Endothelial cell of umbilical vein (primary cell): ENCODE results near the gene BLNK. TPM values are rescaled to one million over a fixed set of nuclear protein-coding genes. Genes with fewer than 3 reads are reported as not detected.

Source experiments
- BruUV-seq: library from RNA; stranded (reverse); fragments of 400-500 nt; replicated peaks from 2 replicates; lab custom pipeline; 2021; lab: Mats Ljungman, UMichigan
- CTCF ChIA-PET: fragments of 300-600, 350-600 bp; sonication (Branson Sonifier 250); formaldehyde crosslinking; loops from one replicate; lab custom pipeline; 2021; ENCODE audit warnings: antibody characterized with exemption, inconsistent platforms; lab: Charles Lee
- POLR2A ChIA-PET: fragments of 300-600, 350-600 bp; sonication (Branson Sonifier 250); formaldehyde crosslinking; loops from one replicate; lab custom pipeline; 2021; ENCODE audit warnings: antibody characterized with exemption, inconsistent platforms; lab: Charles Lee
- DNase-seq: peaks from one replicate; pipeline ENCODE4 v3.0.0-alpha.2; 2011; ENCODE audit warnings: low read depth, low spot score
- FAIRE-seq: peaks from 2 replicates; lab custom pipeline; 2011; peaks lifted over from hg19 to GRCh38; lab: Jason Lieb, UNC
- H2AFZ ChIP-seq: 2 replicates; pipeline ENCODE4 v1.6.0; 2012; ENCODE audit warnings: low read depth, low read length, control low read depth, inconsistent platforms
- H3K27ac ChIP-seq: 2 replicates; pipeline ENCODE4 v1.5.1; 2011; ENCODE audit warnings: low read depth, mild to moderate bottlenecking, control low read depth, low read length, moderate library complexity; ENCODE audit not compliant: insufficient read depth
- H3K27me3 ChIP-seq, 2 experiments: 2 replicates each; pipeline versions ENCODE4 v1.6.0 to v1.6.1; 2011; ENCODE audit warnings: low read length in 2 of 2, mixed read lengths in 1 of 2; ENCODE audit not compliant: control insufficient read depth in 2 of 2, insufficient read depth in 2 of 2
- H3K36me3 ChIP-seq, 2 experiments: 2 replicates in 1 of 2; 3 replicates in 1 of 2; pipeline ENCODE4 v1.5.1; 2011; ENCODE audit warnings: low read length in 2 of 2, mild to moderate bottlenecking in 1 of 2, moderate library complexity in 1 of 2; ENCODE audit not compliant: control insufficient read depth in 2 of 2, insufficient read depth in 2 of 2; ENCODE audit errors: extremely low read depth in 1 of 2
- H3K4me1 ChIP-seq: 3 replicates; pipeline ENCODE4 v1.5.1; 2011; ENCODE audit warnings: mild to moderate bottlenecking, low read length; ENCODE audit not compliant: control insufficient read depth, insufficient read depth; ENCODE audit errors: extremely low read depth
- H3K4me2 ChIP-seq: 2 replicates; pipeline ENCODE4 v1.6.1; 2011; ENCODE audit warnings: low read length, control low read depth, mixed read lengths; ENCODE audit not compliant: insufficient read depth
- H3K4me3 ChIP-seq, 3 experiments: fragments of 200-600 bp in 1 of 3; sonication (generic), shearing (Covaris generic) in 1 of 3; replicated peaks in 1 of 3; 2 replicates each; pipeline ENCODE4 v1.5.1; 2011 to 2016; ENCODE audit warnings: control low read depth in 3 of 3, low read length in 3 of 3, mild to moderate bottlenecking in 2 of 3, inconsistent platforms in 1 of 3, low read depth in 1 of 3, moderate library complexity in 1 of 3; ENCODE audit not compliant: insufficient read depth in 1 of 3
- H3K79me2 ChIP-seq: 2 replicates; pipeline ENCODE4 v1.6.0; 2012; ENCODE audit warnings: low read length, inconsistent platforms; ENCODE audit not compliant: control insufficient read depth, insufficient read depth
- H3K9ac ChIP-seq: replicated peaks from 2 replicates; pipeline ENCODE3; 2011; ENCODE audit warnings: low read length, control low read depth; ENCODE audit not compliant: insufficient read depth; ENCODE audit errors: extremely low read depth
- H3K9me1 ChIP-seq: replicated peaks from 3 replicates; pipeline ENCODE4 v1.6.0; 2011; ENCODE audit warnings: mild to moderate bottlenecking, low read length; ENCODE audit not compliant: control insufficient read depth, insufficient read depth; ENCODE audit errors: extremely low read depth
- H3K9me3 ChIP-seq: replicated peaks from 2 replicates; pipeline ENCODE4 v1.5.1; 2012; ENCODE audit warnings: low read length, inconsistent platforms; ENCODE audit not compliant: control insufficient read depth, insufficient read depth
- H4K20me1 ChIP-seq: replicated peaks from 2 replicates; pipeline ENCODE3; 2011; ENCODE audit warnings: mild to moderate bottlenecking, low read length; ENCODE audit not compliant: control insufficient read depth, insufficient read depth; ENCODE audit errors: extremely low read depth
- EZH2 ChIP-seq: IDR thresholded peaks from 2 replicates; pipeline ENCODE4 v1.6.1; 2012; ENCODE audit warnings: borderline replicate concordance, low read depth, mild to moderate bottlenecking, moderate library complexity, low read length, inconsistent platforms; ENCODE audit not compliant: severe bottlenecking
- FOS ChIP-seq: IDR thresholded peaks from 2 replicates; pipeline ENCODE4 v1.6.1; 2011; ENCODE audit warnings: mild to moderate bottlenecking, low read length, moderate library complexity, borderline replicate concordance; ENCODE audit not compliant: insufficient read depth
- GATA2 ChIP-seq: IDR thresholded peaks from 2 replicates; pipeline ENCODE4 v1.7.0; 2011; ENCODE audit warnings: low read depth, mild to moderate bottlenecking, moderate library complexity, mixed read lengths, low read length; ENCODE audit not compliant: insufficient read length, insufficient read depth
- MYC ChIP-seq: IDR thresholded peaks from one replicate; pipeline ENCODE4 v1.6.1; 2011; ENCODE audit warnings: mild to moderate bottlenecking, low read depth, low read length
- POLR2A ChIP-seq: IDR thresholded peaks from 2 replicates; pipeline ENCODE4 v1.6.1; 2012; ENCODE audit warnings: low read depth, mild to moderate bottlenecking, control low read depth, low read length
- POLR2AphosphoS5 ChIP-seq: IDR thresholded peaks from 2 replicates; pipeline ENCODE4 v1.6.1; 2012; ENCODE audit warnings: low read depth, mild to moderate bottlenecking, control low read depth, low read length, moderate library complexity; ENCODE audit not compliant: insufficient read depth
- dilution Hi-C: fragments of 300-500 bp; cut with MboI; formaldehyde crosslinking; loops from one replicate; pipeline ENCODE4 v1.15.0; 2019; ENCODE audit warnings: low sequenced_read_pairs; ENCODE audit not compliant: extremely low pct_ligation_motif_present
- intact Hi-C: fragments of 100-400 bp; cut with micrococcal nuclease; formaldehyde crosslinking; loops from one replicate; pipeline ENCODE4 v1.10.0; 2022
- polyA plus RNA-seq, 4 experiments: library from polyadenylated mRNA; depleted of rRNA in 3 of 4; stranded (reverse) in 3 of 4; unstranded in 1 of 4; fragments of >200 nt; gene quantifications; 2 replicates each; pipeline versions ENCODE4 v1.2.1 to v1.2.3, GENCODE V29; 2011 to 2012; ENCODE audit warnings: missing spikeins in 1 of 4
- total RNA-seq: library from RNA; stranded (reverse); gene quantifications from 2 replicates; pipeline ENCODE4 v1.2.3, GENCODE V29; 2021
- TF ChIP-seq, protein P1 (sequence below), 2 donors: IDR thresholded peaks; 1 replicate in 1 of 2; 2 replicates in 1 of 2; pipeline ENCODE4 v1.5.1; 2011; ENCODE audit warnings: low read length in 2 of 2, mild to moderate bottlenecking in 2 of 2, moderate library complexity in 2 of 2, control low read depth in 1 of 2, inconsistent platforms in 1 of 2, low read depth in 1 of 2; ENCODE audit not compliant: insufficient read depth in 1 of 2; ENCODE audit errors: extremely low read depth in 1 of 2
- TF ChIP-seq, protein P2 (sequence below): IDR thresholded peaks from 2 replicates; pipeline ENCODE4 v1.6.1; 2011; ENCODE audit not compliant: insufficient read depth, insufficient read length

The BLNK gene
- total and polyA plus RNA-seq, 2 donors (not counting 3 experiments of a cell fraction or from before 2014, with no cell fraction given): not detected

DNA sequence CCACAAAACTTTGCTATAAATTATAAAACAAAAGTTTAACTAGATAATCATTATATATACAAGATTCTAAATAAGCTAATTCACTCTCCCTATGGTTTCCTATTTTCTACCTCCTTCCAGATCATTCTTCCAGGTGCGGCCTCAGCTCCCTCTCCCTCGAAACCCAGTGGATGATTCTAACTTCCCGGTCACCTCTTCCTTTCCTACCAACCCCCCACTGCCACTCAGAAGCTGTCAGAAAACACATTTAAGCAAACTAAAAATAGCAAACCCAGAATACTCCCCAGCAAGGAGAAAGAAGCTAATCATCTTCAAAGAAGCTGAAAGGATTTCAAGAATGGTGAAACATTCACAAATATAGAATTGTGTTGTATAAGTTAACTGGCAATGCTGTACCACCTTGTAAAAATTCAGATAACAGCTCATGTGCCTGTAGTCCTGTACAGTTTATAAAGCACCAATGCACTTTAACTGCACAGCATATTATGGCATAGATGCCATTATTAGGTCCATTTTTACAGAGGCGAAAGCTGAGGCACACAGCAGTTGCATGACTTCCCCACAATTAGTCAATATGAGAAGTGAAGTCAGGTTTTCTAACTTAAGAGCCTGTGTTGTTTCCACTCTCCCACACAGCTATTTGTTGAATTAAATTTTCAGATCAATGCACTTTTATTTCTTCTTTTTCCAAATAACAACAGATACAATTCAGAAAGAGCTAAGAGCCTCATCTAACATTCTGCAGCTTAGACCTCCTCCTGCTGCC, 19.2 kb upstream of the BLNK start:
- no peak for TF ChIP-seq MYC
- TF ChIP-seq GATA2: no peak
- TF ChIP-seq EZH2: no peak
- TF ChIP-seq POLR2AphosphoS5: no peak
- TF ChIP-seq POLR2A: no peak
- TF ChIP-seq, protein P1, sequence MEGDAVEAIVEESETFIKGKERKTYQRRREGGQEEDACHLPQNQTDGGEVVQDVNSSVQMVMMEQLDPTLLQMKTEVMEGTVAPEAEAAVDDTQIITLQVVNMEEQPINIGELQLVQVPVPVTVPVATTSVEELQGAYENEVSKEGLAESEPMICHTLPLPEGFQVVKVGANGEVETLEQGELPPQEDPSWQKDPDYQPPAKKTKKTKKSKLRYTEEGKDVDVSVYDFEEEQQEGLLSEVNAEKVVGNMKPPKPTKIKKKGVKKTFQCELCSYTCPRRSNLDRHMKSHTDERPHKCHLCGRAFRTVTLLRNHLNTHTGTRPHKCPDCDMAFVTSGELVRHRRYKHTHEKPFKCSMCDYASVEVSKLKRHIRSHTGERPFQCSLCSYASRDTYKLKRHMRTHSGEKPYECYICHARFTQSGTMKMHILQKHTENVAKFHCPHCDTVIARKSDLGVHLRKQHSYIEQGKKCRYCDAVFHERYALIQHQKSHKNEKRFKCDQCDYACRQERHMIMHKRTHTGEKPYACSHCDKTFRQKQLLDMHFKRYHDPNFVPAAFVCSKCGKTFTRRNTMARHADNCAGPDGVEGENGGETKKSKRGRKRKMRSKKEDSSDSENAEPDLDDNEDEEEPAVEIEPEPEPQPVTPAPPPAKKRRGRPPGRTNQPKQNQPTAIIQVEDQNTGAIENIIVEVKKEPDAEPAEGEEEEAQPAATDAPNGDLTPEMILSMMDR (IDR thresholded peaks at IDR 0.05; ENCODE audit: extremely low read depth in 1 of 2, insufficient read depth in 1 of 2, low read depth in 1 of 2, low read length in 2 of 2): no peak
- TF ChIP-seq, protein P2, sequence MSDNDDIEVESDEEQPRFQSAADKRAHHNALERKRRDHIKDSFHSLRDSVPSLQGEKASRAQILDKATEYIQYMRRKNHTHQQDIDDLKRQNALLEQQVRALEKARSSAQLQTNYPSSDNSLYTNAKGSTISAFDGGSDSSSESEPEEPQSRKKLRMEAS: no peak
- TF ChIP-seq FOS: no peak
- no TSS peak for BruUV-seq
- DNase-seq (no peak), FAIRE-seq (no peak)
- Histone ChIP-seq H3K4me2 (no peak overlapping the region), H3K4me1 (no peaks in the 10 kb centered on the region), H3K9me1 (no peaks in the 10 kb centered on the region), H3K4me3 (no peak overlapping the region), H3K27ac (no peak overlapping the region), H3K27me3 (peaks cover 7 to 27% of the 10 kb centered on the region in 2 experiments), H4K20me1 (no peaks in the 10 kb centered on the region), H3K9me3 (no peaks in the 10 kb centered on the region), H3K79me2 (no peaks in the 10 kb centered on the region), H3K9ac (no peak overlapping the region), H3K36me3 (no peaks in the 10 kb centered on the region), H2AFZ (no peak overlapping the region)
- dilution Hi-C loops: no loop called here
- CTCF ChIA-PET: interaction anchor here (1.2 to 6.9 kb wide), 9 partner anchors 11 to 597 kb away, joined by 3 to 127 read pairs (median 4); partner anchors contain the start of gene TCTN3
- intact Hi-C loops: loop anchor here (5.0 kb wide), 1 partner anchor 383 kb away; the partner anchor contains the start of gene CC2D2B
- POLR2A ChIA-PET: no interaction called here
